T-helper 22 cell (primary cell): Measurements from ENCODE around the gene ITGA7.

Source experiments
- DNase-seq: peaks from one replicate; pipeline ENCODE4 v3.0.0-alpha.2; 2020; ENCODE audit warnings: low read depth

Gene ITGA7

GRCh38 chr12:55718624-55719275 lies 11.0 kb upstream of the ITGA7 start:
- no peak for DNase-seq

GRCh38 chr12:55718015-55718414 lies 10.3 kb upstream of the ITGA7 start:
- no peak for DNase-seq

GRCh38 chr12:55717011-55718007 lies 9.6 kb upstream of the ITGA7 start:
- DNase-seq, result no peak

GRCh38 chr12:55716582-55716957 lies 8.9 kb upstream of the ITGA7 start:
- DNase-seq, result no peak

- peak; percentile 92 for DNase-seq
Observed at GRCh38 chr12:55715833-55716581, 8.3 kb upstream of the ITGA7 start, which contains the start of gene BLOC1S1. Gene BLOC1S1, plus strand, starts transcription at chr12:55716046. Its CDS starts 6 bp downstream, at chr12:55716052.

- DNase-seq, result no peak
Observed at GRCh38 chr12:55715169-55715764, 7.6 kb upstream of the ITGA7 start.

- no peak for DNase-seq
Observed at GRCh38 chr12:55713721-55714120, 6.0 kb upstream of the ITGA7 start.

- no peak for DNase-seq
Observed at GRCh38 chr12:55712700-55713415, 5.2 kb upstream of the ITGA7 start.

- DNase-seq, result no peak
Observed at GRCh38 chr12:55711786-55712553, 4.3 kb upstream of the ITGA7 start.

GRCh38 chr12:55708695-55709233 lies 1.1 kb upstream of the ITGA7 start:
- no peak for DNase-seq

GRCh38 chr12:55707219-55707671 lies 459 bp downstream of the ITGA7 start:
- no peak for DNase-seq

GRCh38 chr12:55706568-55707218 lies 1.0 kb downstream of the ITGA7 start:
- no peak for DNase-seq

GRCh38 chr12:55705782-55706402 lies 1.8 kb downstream of the ITGA7 start:
- no peak for DNase-seq

GRCh38 chr12:55704824-55705718 lies 2.6 kb downstream of the ITGA7 start:
- no peak for DNase-seq

- no peak for DNase-seq
Observed at GRCh38 chr12:55703901-55704761, 3.6 kb downstream of the ITGA7 start.

GRCh38 chr12:55703288-55703687 lies 4.4 kb downstream of the ITGA7 start:
- no peak for DNase-seq

GRCh38 chr12:55702861-55703260 lies 4.8 kb downstream of the ITGA7 start:
- DNase-seq, result no peak
